Tibial nerve (tissue), 4 donors: ENCODE measurements around the gene NCEH1.

ENCODE experiments used
- EP300 ChIP-seq, 2 donors: sonication (generic); formaldehyde crosslinking; IDR thresholded peaks; one replicate each; pipeline ENCODE4 v1.6.1; 2017; ENCODE audit warnings: antibody characterized with exemption in 2 of 2, mild to moderate bottlenecking in 1 of 2
- POLR2A ChIP-seq, 2 donors: fragments of 450-650 bp; IDR thresholded peaks; one replicate each; pipeline ENCODE4 v1.6.1; 2017; ENCODE audit warnings: antibody characterized with exemption in 2 of 2, mild to moderate bottlenecking in 2 of 2, moderate library complexity in 2 of 2
- TF ChIP-seq, protein P1 (sequence below), 5 experiments: fragments of 200-600 bp in 3 of 5; fragments of 450-650 bp in 2 of 5; sonication (generic) in 3 of 5; IDR thresholded peaks; one replicate each; pipeline ENCODE4 v1.5.1; 2016 to 2019; ENCODE audit warnings: antibody characterized with exemption in 5 of 5, mild to moderate bottlenecking in 3 of 5, moderate library complexity in 2 of 5

DNA sequence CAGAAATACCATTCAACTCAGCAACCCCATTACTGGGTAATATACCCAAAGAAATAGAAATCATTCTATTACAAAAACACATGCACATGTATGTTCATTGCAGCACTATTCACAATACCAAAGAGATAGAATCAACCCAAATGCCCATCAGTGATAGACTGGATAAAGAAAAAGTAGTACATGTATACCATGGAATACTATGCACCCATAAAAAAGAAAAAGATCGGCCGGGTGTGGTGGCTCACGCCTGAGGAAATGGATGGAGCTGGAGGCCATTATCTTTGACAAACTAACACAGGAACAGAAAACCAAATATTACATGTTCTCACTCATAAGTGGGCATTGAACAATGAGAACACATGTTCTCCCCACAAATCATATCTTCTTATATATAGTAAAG lies 112.0 kb downstream of the NCEH1 start:
- TF ChIP-seq, protein P1, sequence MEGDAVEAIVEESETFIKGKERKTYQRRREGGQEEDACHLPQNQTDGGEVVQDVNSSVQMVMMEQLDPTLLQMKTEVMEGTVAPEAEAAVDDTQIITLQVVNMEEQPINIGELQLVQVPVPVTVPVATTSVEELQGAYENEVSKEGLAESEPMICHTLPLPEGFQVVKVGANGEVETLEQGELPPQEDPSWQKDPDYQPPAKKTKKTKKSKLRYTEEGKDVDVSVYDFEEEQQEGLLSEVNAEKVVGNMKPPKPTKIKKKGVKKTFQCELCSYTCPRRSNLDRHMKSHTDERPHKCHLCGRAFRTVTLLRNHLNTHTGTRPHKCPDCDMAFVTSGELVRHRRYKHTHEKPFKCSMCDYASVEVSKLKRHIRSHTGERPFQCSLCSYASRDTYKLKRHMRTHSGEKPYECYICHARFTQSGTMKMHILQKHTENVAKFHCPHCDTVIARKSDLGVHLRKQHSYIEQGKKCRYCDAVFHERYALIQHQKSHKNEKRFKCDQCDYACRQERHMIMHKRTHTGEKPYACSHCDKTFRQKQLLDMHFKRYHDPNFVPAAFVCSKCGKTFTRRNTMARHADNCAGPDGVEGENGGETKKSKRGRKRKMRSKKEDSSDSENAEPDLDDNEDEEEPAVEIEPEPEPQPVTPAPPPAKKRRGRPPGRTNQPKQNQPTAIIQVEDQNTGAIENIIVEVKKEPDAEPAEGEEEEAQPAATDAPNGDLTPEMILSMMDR (IDR thresholded peaks at IDR 0.05): no peak
- TF ChIP-seq POLR2A (IDR thresholded peaks at IDR 0.05) (no peak), EP300 (IDR thresholded peaks at IDR 0.05) (no peak)
